Neural crest cell (in vitro differentiated cells): ENCODE measurements around the gene HDLBP. TPM values are rescaled to one million over a fixed set of nuclear protein-coding genes. Genes with fewer than 3 reads are reported as not detected.

Source experiments
- DNase-seq: peaks from one replicate; pipeline ENCODE4 v3.0.0; 2021; ENCODE audit warnings: low read depth, mixed read lengths, low spot score
- H3K27ac Mint-ChIP-seq: one replicate; pipeline ENCODE4 v1.8.0; 2021; ENCODE audit warnings: mild to moderate bottlenecking, mixed read lengths; ENCODE audit not compliant: unreplicated experiment
- H3K27me3 Mint-ChIP-seq: 2 replicates; pipeline ENCODE4 v1.8.0; 2021; ENCODE audit warnings: low read depth, mild to moderate bottlenecking, mixed read lengths
- H3K36me3 Mint-ChIP-seq: 2 replicates; pipeline ENCODE4 v1.8.0; 2021; ENCODE audit warnings: low read depth, mild to moderate bottlenecking, mixed read lengths
- H3K4me1 Mint-ChIP-seq: 2 replicates; pipeline ENCODE4 v1.8.0; 2021; ENCODE audit warnings: mixed read lengths
- H3K4me3 Mint-ChIP-seq: one replicate; pipeline ENCODE4 v1.8.0; 2021; ENCODE audit warnings: mild to moderate bottlenecking, mixed read lengths
- H3K9me3 Mint-ChIP-seq: 2 replicates; pipeline ENCODE4 v1.8.0; 2021; ENCODE audit warnings: mixed read lengths
- total RNA-seq: library from RNA; stranded (reverse); gene quantifications from 2 replicates; pipeline ENCODE4 v1.2.1, GENCODE V29; 2021
- TF ChIP-seq, protein P1 (sequence below): fragments of 200-600 bp; sonication (generic); conservative IDR thresholded peaks from 2 replicates; pipeline ENCODE4 v1.5.0; 2021; ENCODE audit warnings: antibody characterized with exemption, mild to moderate bottlenecking

The HDLBP gene
- total RNA-seq, 1 donor from 2014 or later = 333 TPM

DNA sequence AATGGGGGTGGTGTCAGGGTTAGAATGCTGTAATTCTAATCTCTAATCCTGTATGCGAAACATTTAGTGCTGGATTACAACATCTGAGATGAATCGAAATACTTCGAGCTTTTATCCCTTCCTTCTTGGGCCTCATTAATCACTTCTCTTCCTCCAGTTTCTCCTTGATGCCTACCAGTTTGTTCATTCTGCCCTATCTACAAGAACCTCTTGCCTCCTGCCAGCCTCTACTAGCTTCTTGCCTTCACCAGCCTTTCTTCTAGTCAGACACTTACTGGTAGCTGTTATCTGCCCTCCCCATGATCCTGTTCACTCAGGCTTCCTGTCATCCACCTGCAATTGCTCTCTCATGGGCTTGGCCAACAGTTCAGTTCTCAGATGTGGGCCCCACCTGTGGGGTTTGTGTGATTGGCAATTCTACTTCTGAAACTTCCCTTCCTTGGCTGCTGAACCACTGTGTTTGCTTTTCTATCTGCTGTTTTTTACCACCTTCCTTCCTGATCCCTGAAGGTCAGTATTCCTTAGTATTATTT is 25.2 kb upstream of the HDLBP start:
- H3K27me3 Mint-ChIP-seq = no peaks in the 10 kb centered on the region
- TF ChIP-seq, protein P1, sequence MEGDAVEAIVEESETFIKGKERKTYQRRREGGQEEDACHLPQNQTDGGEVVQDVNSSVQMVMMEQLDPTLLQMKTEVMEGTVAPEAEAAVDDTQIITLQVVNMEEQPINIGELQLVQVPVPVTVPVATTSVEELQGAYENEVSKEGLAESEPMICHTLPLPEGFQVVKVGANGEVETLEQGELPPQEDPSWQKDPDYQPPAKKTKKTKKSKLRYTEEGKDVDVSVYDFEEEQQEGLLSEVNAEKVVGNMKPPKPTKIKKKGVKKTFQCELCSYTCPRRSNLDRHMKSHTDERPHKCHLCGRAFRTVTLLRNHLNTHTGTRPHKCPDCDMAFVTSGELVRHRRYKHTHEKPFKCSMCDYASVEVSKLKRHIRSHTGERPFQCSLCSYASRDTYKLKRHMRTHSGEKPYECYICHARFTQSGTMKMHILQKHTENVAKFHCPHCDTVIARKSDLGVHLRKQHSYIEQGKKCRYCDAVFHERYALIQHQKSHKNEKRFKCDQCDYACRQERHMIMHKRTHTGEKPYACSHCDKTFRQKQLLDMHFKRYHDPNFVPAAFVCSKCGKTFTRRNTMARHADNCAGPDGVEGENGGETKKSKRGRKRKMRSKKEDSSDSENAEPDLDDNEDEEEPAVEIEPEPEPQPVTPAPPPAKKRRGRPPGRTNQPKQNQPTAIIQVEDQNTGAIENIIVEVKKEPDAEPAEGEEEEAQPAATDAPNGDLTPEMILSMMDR = no peak
- H3K9me3 Mint-ChIP-seq = no peaks in the 10 kb centered on the region
- H3K27ac Mint-ChIP-seq = no peak overlapping the region
- H3K4me1 Mint-ChIP-seq = peaks cover 6% of the 10 kb centered on the region
- peaks cover 26% of the 10 kb centered on the region for H3K36me3 Mint-ChIP-seq
- DNase-seq = no peak
- H3K4me3 Mint-ChIP-seq = no peak overlapping the region

DNA sequence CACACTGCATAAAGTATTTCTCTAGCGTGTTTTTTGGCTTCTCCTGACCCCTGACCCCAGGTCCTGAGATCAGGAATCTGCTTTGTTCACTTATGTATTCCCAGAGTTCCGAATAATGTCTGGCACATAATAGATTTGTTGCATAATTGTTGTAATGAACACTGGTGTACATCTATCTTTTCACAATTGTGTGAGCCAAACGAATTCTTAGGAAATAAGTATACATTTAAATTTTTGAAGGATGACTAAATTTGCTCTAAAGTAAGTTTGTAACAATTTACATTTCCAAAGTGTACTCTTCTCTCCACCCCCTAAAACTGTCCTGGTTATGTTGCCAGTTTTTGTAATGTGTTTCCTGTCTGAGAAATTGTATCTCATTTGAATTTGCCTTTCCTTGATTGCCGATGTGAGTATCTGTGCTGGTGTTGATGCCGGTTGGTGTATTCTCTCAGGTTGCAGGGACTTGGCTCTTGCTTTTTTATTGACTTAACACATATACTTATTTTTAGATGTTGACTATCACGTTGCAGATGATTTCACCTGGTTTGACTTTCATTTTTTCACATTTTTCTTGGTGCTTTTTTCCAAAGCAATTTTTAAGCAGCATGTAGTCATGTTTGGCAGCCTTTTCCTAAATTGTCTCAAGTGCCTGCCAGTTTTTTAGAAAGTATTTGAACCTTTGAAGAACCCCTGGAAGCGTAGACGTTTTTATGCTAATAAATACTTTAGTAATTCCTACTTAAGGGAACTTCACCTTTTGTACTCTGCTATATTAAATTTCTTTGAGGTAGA is 24.6 kb upstream of the HDLBP start:
- no peak for DNase-seq
- Mint-ChIP-seq H3K27ac (no peak overlapping the region), H3K27me3 (no peaks in the 10 kb centered on the region), H3K4me1 (peaks cover 6% of the 10 kb centered on the region), H3K36me3 (peaks cover 25% of the 10 kb centered on the region), H3K9me3 (no peaks in the 10 kb centered on the region), H3K4me3 (peak overlapping the region; percentile 8)
- TF ChIP-seq, protein P1 = no peak

DNA sequence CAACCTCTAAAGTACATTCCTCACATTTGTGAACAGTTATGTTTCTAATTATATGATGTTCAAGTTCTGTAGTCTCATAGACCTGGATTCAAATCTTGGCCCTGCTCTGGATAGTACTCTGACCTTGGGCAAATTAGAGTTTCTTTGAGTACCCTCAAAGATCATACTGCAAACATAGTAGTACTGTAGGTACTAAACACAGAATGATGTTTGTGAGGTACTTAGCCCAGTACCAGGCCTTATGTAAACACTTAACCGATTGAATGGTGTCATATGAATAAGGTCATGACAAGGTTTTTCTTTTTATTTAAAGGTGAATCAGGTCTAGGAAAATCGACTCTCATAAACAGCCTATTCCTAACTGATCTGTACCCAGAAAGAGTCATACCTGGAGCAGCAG is 19.3 kb upstream of the HDLBP start:
- TF ChIP-seq, protein P1 = no peak
- H3K27ac Mint-ChIP-seq = no peak overlapping the region
- peaks cover 11% of the 10 kb centered on the region for H3K36me3 Mint-ChIP-seq
- no peaks in the 10 kb centered on the region for H3K9me3 Mint-ChIP-seq
- H3K27me3 Mint-ChIP-seq = no peaks in the 10 kb centered on the region
- no peak overlapping the region for H3K4me3 Mint-ChIP-seq
- peaks cover 6% of the 10 kb centered on the region for H3K4me1 Mint-ChIP-seq
- DNase-seq = no peak

DNA sequence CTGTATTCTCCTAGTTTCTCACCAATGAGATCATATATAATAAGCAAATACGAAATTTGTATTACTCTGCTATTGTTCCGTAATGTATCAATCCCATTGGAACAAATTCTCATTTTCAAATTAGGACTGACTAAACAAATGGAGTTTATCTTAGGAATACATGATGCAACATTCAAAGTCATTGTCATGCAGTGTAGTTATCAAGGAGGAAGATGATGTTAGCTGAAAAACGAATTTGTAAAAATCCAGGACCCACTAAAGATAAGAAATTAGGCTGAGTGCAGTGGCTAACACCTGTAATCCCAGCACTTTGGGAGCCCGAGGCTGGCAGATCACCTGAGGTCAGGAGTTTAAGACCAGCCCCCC is 15.1 kb upstream of the HDLBP start:
- TF ChIP-seq, protein P1 = no peak
- Mint-ChIP-seq H3K27ac (no peak overlapping the region), H3K36me3 (peaks cover 24% of the 10 kb centered on the region), H3K4me3 (no peak overlapping the region), H3K4me1 (no peaks in the 10 kb centered on the region), H3K9me3 (no peaks in the 10 kb centered on the region), H3K27me3 (no peaks in the 10 kb centered on the region)
- no peak for DNase-seq

DNA sequence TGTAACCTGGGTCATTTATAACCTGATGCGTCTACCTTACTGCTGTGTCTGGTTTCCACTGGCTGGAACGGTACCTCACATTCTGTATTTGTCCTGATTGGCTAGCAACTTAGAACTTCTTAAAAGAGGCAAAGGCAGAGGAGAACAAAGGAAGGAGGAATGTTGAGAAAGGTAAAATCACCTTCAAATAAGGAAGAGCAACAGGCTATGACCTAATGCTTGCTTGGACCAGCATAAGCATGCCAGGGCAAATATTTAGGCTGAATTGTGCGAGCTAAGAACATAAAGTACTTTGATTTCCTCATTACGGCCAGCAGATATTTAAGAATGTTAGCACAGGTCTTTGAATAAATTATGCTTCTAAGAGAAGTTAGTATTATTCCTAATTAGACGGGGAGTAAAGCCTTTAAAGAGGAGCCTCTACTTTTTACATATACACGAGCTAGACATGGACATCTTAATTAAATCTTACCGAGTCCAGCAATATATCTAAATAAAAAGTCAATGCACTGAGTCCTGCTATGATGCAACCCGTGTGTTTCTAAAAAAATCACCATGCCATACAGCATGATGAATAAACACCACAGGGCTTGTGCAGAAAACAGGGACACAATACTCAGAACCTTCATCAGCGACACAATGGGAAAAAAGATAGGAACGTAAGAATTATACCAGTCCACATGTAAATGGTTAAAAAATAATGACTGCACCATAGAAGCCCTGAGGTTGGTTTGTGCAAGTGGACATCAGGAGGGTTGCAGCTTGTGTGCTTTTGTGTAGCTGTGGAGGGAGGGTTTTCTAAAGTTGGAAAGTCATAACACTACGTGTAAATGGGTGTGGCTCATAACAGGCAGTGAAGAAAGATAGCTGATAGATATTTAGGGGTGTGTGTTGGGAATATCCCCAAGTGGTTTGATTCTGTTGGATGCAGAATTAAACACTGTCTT is 14.5 kb upstream of the HDLBP start:
- H3K27ac Mint-ChIP-seq = peak overlapping the region; percentile 68
- no peaks in the 10 kb centered on the region for H3K27me3 Mint-ChIP-seq
- peaks cover 27% of the 10 kb centered on the region for H3K36me3 Mint-ChIP-seq
- no peak for DNase-seq
- TF ChIP-seq, protein P1 = no peak
- H3K9me3 Mint-ChIP-seq = no peaks in the 10 kb centered on the region
- no peak overlapping the region for H3K4me3 Mint-ChIP-seq
- H3K4me1 Mint-ChIP-seq = no peaks in the 10 kb centered on the region
